HFFc6 (cell line): Measurements from ENCODE around the gene ZKSCAN8. TPM values are rescaled to one million over a fixed set of nuclear protein-coding genes. Genes with fewer than 3 reads are reported as not detected.
A peak's percentile ranks its signal among the peaks of the same experiment; 100 is the strongest.
"Not testable (repeated sequence)": the region's sequence is repeated elsewhere in the genome, so short reads cannot be mapped to it uniquely, and the experiment has no call there.

Experiments
- DNase-seq: peaks from one replicate; pipeline ENCODE4 v3.0.0-alpha.2; 2018
- H3K27ac Mint-ChIP-seq: 2 replicates; pipeline ENCODE4 v1.8.0; 2020; ENCODE audit warnings: mild to moderate bottlenecking, mixed read lengths
- H3K27me3 Mint-ChIP-seq: 2 replicates; pipeline ENCODE4 v1.8.0; 2021; ENCODE audit warnings: mild to moderate bottlenecking, moderate library complexity, mixed read lengths; ENCODE audit not compliant: insufficient read depth
- H3K36me3 Mint-ChIP-seq: 2 replicates; pipeline ENCODE4 v1.8.0; 2021; ENCODE audit warnings: low read depth, mixed read lengths
- H3K4me1 Mint-ChIP-seq: 2 replicates; pipeline ENCODE4 v1.8.0; 2020; ENCODE audit warnings: low read depth, mixed read lengths
- H3K4me3 Mint-ChIP-seq: 2 replicates; pipeline ENCODE4 v1.8.0; 2020; ENCODE audit warnings: mild to moderate bottlenecking, moderate library complexity, mixed read lengths
- H3K9me3 Mint-ChIP-seq: 2 replicates; pipeline ENCODE4 v1.8.0; 2020; ENCODE audit warnings: mild to moderate bottlenecking, mixed read lengths
- CTCF ChIP-seq: fragments of 200-600 bp; sonication (generic); IDR thresholded peaks from 2 replicates; pipeline ENCODE4 v1.5.0; 2021; ENCODE audit warnings: antibody characterized with exemption, mild to moderate bottlenecking
- long read RNA-seq: library from polyadenylated mRNA; unstranded; transcript quantifications from one replicate; pipeline ENCODE4 v2.0.0, GENCODE V29; 2019
- total RNA-seq, 6 experiments: library from RNA; stranded (reverse); fragmentation: NEBNext Ultra II Directional; extraction: Animal tissue kit (Norgen Biotek cat#: 25700); gene quantifications; 2 replicates in 1 of 6; 3 replicates in 5 of 6; pipeline ENCODE4 v1.2.3, GENCODE V29; 2021

Gene ZKSCAN8
- 10 to 100 TPM; 13.2 to 15.3 (median 14.0) TPM for total RNA-seq
- long read RNA-seq, partial matches to known transcripts, result 0 of 2 reads
- long read RNA-seq, other reads (novel, unspliced or antisense), result 2 of 2 reads

GRCh38 chr6:28141500-28142329 is at the start of gene ZKSCAN8:
Gene ZKSCAN8, plus strand, starts transcription at chr6:28141883. Its CDS starts 6,525 bp downstream, at chr6:28148408.
- peaks cover 51% of the 10 kb centered on the region for H3K4me1 Mint-ChIP-seq
- peak within 1 kb of the TSS; percentile 95 for H3K4me3 Mint-ChIP-seq
- peak; percentile 71 for DNase-seq
- H3K9me3 Mint-ChIP-seq, result no peaks in the 10 kb centered on the region
- no peak for TF ChIP-seq CTCF
- peak within 1 kb of the TSS; percentile 93 for H3K27ac Mint-ChIP-seq
- H3K36me3 Mint-ChIP-seq, result peaks cover 34% of the 10 kb centered on the region
- no peaks in the 10 kb centered on the region; the same call in 1 of the 2 replicates for H3K27me3 Mint-ChIP-seq

GRCh38 chr6:28102222-28102621 is 39.5 kb upstream of the ZKSCAN8 start:
- not testable (repeated sequence) for H3K36me3 Mint-ChIP-seq, DNase-seq, H3K27ac Mint-ChIP-seq, H3K4me3 Mint-ChIP-seq, H3K9me3 Mint-ChIP-seq, H3K27me3 Mint-ChIP-seq
- peaks cover 13% of the 10 kb centered on the region for H3K4me1 Mint-ChIP-seq

- H3K9me3 Mint-ChIP-seq, H3K4me3 Mint-ChIP-seq, H3K27ac Mint-ChIP-seq, H3K36me3 Mint-ChIP-seq, H3K27me3 Mint-ChIP-seq, DNase-seq: not testable (repeated sequence)
- peaks cover 13% of the 10 kb centered on the region for H3K4me1 Mint-ChIP-seq
Measured at GRCh38 chr6:28102699-28103098, 39.0 kb upstream of the ZKSCAN8 start.

GRCh38 chr6:28104392-28105244 is 37.1 kb upstream of the ZKSCAN8 start:
- Mint-ChIP-seq H3K4me1 (peaks cover 13% of the 10 kb centered on the region), H3K27ac (peak overlapping the region; percentile 78), H3K4me3 (peak overlapping the region; percentile 86), H3K36me3 (no peaks in the 10 kb centered on the region), H3K9me3 (no peaks in the 10 kb centered on the region), H3K27me3 (peaks cover 3% of the 10 kb centered on the region)
- peak; percentile 69 for DNase-seq
- peak; percentile 75 for TF ChIP-seq CTCF

GRCh38 chr6:28105245-28105639 is 36.4 kb upstream of the ZKSCAN8 start:
- Mint-ChIP-seq H3K4me3 (peak overlapping the region; percentile 86), H3K27ac (peak overlapping the region; percentile 78), H3K4me1 (peaks cover 13% of the 10 kb centered on the region), H3K36me3 (no peaks in the 10 kb centered on the region), H3K9me3 (no peaks in the 10 kb centered on the region), H3K27me3 (no peaks in the 10 kb centered on the region; the same call in 1 of the 2 replicates)
- TF ChIP-seq CTCF, result no peak
- DNase-seq, result no peak

- H3K4me3 Mint-ChIP-seq, result no peak overlapping the region
- TF ChIP-seq CTCF, result no peak
- no peak for DNase-seq
- H3K36me3 Mint-ChIP-seq, result no peaks in the 10 kb centered on the region
- no peaks in the 10 kb centered on the region; the same call in 1 of the 2 replicates for H3K27me3 Mint-ChIP-seq
- H3K4me1 Mint-ChIP-seq, result peaks cover 13% of the 10 kb centered on the region
- H3K27ac Mint-ChIP-seq, result no peak overlapping the region
- no peaks in the 10 kb centered on the region for H3K9me3 Mint-ChIP-seq
Measured at GRCh38 chr6:28107506-28107905, 34.2 kb upstream of the ZKSCAN8 start.
